Left lung (tissue), 10 donors: ENCODE results near the gene G3BP2. TPM values are rescaled to one million over a fixed set of nuclear protein-coding genes. Genes with fewer than 3 reads are reported as not detected.
A peak's percentile ranks its signal among the peaks of the same experiment; 100 is the strongest.

Experiments
- ATAC-seq: fragments of 200-7000 bp; cut with Tn5 transposase; one replicate; pipeline ENCODE4 v1.9.1; 2020; ENCODE audit warnings: moderate library complexity
- DNase-seq, 4 donors: peaks; one replicate each; pipeline ENCODE4 v3.0.0-alpha.2; 2013 to 2020
- H3K27ac ChIP-seq, 2 donors: fragments of 200-600 bp; sonication (generic) in 1 of 2; one replicate each; pipeline versions ENCODE4 v1.5.0 to v1.8.0; 2020 to 2021
- H3K27me3 ChIP-seq, 2 donors: fragments of 200-600 bp; sonication (generic) in 1 of 2; one replicate each; pipeline versions ENCODE4 v1.5.0 to v1.8.0; 2020 to 2021
- H3K36me3 ChIP-seq, 2 donors: fragments of 200-600 bp; sonication (generic) in 1 of 2; one replicate each; pipeline versions ENCODE4 v1.5.0 to v1.8.0; 2020 to 2021
- H3K4me1 ChIP-seq, 2 donors: fragments of 200-600 bp; one replicate each; pipeline ENCODE4 v1.8.0; 2021
- H3K4me3 ChIP-seq, 2 donors: fragments of 200-600 bp; sonication (generic) in 1 of 2; one replicate each; pipeline versions ENCODE4 v1.5.0 to v1.8.0; 2020 to 2021; ENCODE audit warnings: mild to moderate bottlenecking in 1 of 2
- H3K9me3 ChIP-seq, 2 donors: fragments of 200-600 bp; sonication (generic) in 1 of 2; one replicate each; pipeline versions ENCODE4 v1.5.0 to v1.8.0; 2020 to 2021
- intact Hi-C, 2 donors: fragments of 100-400 bp; cut with DNase I; formaldehyde crosslinking; loops; one replicate each; pipeline versions ENCODE4 v1.11.2 to v1.14.2; 2022
- polyA plus RNA-seq, 6 donors: library from polyadenylated mRNA; unstranded; fragments of 120-200 nt; gene quantifications; one replicate each; pipeline ENCODE4 v1.2.1, GENCODE V29; 2013; ENCODE audit not compliant: insufficient read length in 6 of 6
- total RNA-seq, 2 donors: library from RNA; stranded (reverse); fragmentation: NEBNext Ultra II Directional; extraction: Animal tissue kit (Norgen Biotek cat#: 25700); gene quantifications; one replicate each; pipeline ENCODE4 v1.2.1, GENCODE V29; 2021
- TF ChIP-seq, protein P1 (sequence below), 2 donors: fragments of 200-600 bp; sonication (generic) in 1 of 2; IDR thresholded peaks; one replicate each; pipeline versions ENCODE4 v1.5.0 to v1.8.0; 2021; ENCODE audit warnings: antibody characterized with exemption in 2 of 2
- donor health status: DM: no; HTN: yes; CAD: no.
- donor health status: DM: no; HTN: no; CAD: no.

Gene G3BP2
- total and polyA plus RNA-seq, 8 donors = 105 to 136 (median 123) TPM

DNA sequence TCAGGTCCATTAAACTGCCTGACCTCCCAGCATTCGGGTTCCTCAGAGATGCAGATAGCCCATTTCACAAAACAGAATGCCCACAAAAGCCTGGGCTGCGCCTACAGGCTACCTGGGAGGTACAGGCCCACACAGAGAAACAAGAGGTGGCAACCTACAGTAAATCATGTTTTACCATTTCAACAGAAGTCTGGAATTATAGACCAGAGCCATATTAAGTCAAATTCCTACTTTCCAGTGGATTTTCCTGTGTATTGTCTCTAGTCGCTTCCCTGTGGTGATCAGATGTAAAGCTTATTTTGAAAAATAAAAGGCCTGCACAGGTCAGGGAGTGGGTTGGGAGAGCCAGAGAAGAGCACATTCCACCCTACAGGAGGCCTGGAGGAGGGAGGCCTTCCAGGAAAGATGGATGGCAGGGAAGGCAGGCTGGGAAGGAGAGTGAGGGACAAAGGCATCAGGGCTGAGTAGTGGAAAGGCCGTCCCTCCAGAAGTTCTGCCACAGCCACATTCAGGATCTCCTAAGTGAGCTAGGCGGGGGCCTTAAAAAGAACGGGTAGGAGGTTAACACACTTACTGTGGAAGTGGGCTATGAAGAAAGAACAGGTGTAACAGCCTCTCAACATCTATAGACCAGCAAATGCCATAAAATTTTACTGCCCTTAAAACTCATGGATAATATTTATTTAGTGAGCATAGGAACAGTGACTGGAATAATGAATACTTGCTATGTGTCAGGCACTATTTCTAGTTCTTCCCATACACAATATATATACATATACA is 32.2 kb upstream of the G3BP2 start:
- TF ChIP-seq, protein P1, sequence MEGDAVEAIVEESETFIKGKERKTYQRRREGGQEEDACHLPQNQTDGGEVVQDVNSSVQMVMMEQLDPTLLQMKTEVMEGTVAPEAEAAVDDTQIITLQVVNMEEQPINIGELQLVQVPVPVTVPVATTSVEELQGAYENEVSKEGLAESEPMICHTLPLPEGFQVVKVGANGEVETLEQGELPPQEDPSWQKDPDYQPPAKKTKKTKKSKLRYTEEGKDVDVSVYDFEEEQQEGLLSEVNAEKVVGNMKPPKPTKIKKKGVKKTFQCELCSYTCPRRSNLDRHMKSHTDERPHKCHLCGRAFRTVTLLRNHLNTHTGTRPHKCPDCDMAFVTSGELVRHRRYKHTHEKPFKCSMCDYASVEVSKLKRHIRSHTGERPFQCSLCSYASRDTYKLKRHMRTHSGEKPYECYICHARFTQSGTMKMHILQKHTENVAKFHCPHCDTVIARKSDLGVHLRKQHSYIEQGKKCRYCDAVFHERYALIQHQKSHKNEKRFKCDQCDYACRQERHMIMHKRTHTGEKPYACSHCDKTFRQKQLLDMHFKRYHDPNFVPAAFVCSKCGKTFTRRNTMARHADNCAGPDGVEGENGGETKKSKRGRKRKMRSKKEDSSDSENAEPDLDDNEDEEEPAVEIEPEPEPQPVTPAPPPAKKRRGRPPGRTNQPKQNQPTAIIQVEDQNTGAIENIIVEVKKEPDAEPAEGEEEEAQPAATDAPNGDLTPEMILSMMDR (IDR thresholded peaks at IDR 0.05) = no peak
- Histone ChIP-seq H3K36me3 (no peaks in the 10 kb centered on the region), H3K4me1 (no peaks in the 10 kb centered on the region), H3K27me3 (no peaks in the 10 kb centered on the region), H3K27ac (no peak overlapping the region), H3K4me3 (no peak overlapping the region), H3K9me3 (no peaks in the 10 kb centered on the region)
- ATAC-seq (no peak), DNase-seq (no peak)
- intact Hi-C loops = no loop called here

DNA sequence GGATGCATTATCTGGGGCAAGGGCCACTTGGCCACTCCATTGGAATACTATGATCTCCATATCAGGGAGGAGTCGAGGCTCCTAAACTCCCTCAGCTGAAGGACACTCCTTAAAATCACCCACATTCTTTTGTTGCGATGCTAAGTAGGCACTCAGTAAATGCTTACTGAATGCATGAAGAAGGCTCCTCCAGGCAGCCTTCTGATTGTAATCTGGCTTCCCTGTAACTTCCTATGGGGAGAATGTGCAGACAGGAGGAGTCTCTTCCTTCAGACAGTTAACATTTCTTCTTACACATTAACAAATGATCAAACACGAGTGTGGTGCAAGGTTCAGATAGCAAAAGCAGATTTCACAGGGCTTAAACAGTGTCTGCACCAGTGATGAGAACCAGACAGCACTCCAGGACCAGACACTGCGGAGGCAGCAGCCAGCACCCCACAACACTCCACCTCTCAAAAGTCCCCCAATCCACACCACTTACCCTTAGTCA is 29.8 kb upstream of the G3BP2 start:
- no peak overlapping the region for H3K4me3 ChIP-seq
- TF ChIP-seq, protein P1 (IDR thresholded peaks at IDR 0.05) = no peak
- ATAC-seq = no peak
- H3K27ac ChIP-seq = no peak overlapping the region
- intact Hi-C loops = no loop called here
- H3K4me1 ChIP-seq = peaks cover 0 to 13% of the 10 kb centered on the region in 2 donors
- no peaks in the 10 kb centered on the region for H3K27me3 ChIP-seq
- no peaks in the 10 kb centered on the region for H3K9me3 ChIP-seq
- no peak for DNase-seq
- H3K36me3 ChIP-seq = no peaks in the 10 kb centered on the region

DNA sequence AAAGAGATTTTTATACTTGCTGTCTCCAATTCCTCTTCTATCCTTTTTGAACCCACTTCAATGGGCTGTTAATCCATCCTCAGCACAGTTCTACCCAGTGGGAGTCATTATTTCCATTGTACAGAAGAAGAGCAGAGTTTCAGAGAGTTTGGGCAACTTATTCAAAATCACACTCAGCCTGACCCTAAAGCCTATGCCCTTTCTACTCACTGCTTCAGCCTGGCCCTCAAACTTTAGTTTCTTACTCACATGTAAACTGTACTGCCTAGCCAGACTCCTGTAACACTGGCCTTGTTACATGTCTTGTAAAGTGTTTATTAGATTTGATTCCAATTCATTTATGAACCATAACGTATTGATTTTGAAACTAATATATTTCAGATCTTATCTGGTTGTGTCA is 26.1 kb upstream of the G3BP2 start:
- Histone ChIP-seq H3K27me3 (no peaks in the 10 kb centered on the region), H3K9me3 (no peaks in the 10 kb centered on the region), H3K27ac (peak overlapping the region in 1 of 2 donors; percentile 70), H3K4me1 (peaks cover 0 to 13% of the 10 kb centered on the region in 2 donors), H3K4me3 (no peak overlapping the region), H3K36me3 (no peaks in the 10 kb centered on the region)
- intact Hi-C loops = no loop called here
- TF ChIP-seq, protein P1 (IDR thresholded peaks at IDR 0.05) = no peak
- ATAC-seq (no peak), DNase-seq (no peak)

DNA sequence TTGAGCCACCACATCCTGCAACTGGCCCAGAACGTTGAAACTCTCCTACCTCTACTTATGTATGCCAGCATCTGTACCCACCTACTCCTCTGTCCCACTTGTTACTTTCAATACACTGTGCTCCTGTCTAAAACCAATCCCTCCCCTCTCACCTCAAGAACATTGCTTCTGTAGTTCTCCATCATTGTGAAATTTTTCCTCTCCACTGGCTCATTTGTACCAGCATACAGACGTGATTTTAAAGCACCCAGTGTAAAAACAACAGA is 25.7 kb upstream of the G3BP2 start:
- Histone ChIP-seq H3K4me3 (no peak overlapping the region), H3K4me1 (peaks cover 0 to 13% of the 10 kb centered on the region in 2 donors), H3K27me3 (no peaks in the 10 kb centered on the region), H3K27ac (peak overlapping the region in 1 of 2 donors; percentile 70), H3K9me3 (no peaks in the 10 kb centered on the region), H3K36me3 (no peaks in the 10 kb centered on the region)
- no peak for ATAC-seq
- TF ChIP-seq, protein P1 (IDR thresholded peaks at IDR 0.05) = no peak
- no peak for DNase-seq
- intact Hi-C loops = no loop called here

GRCh38 chr4:75698162-75698962 is 25.2 kb upstream of the G3BP2 start:
- peaks cover 0 to 13% of the 10 kb centered on the region in 2 donors for H3K4me1 ChIP-seq
- H3K27me3 ChIP-seq = no peaks in the 10 kb centered on the region
- H3K4me3 ChIP-seq = no peak overlapping the region
- intact Hi-C loops = no loop called here
- DNase-seq = no peak
- H3K27ac ChIP-seq = peak overlapping the region; percentile 59 to 70
- TF ChIP-seq, protein P1 (IDR thresholded peaks at IDR 0.05) = no peak
- no peaks in the 10 kb centered on the region for H3K36me3 ChIP-seq
- H3K9me3 ChIP-seq = no peaks in the 10 kb centered on the region
- ATAC-seq = peak; percentile 71
